GM12878 (cell line): ENCODE data around the gene PRKCE. TPM values are rescaled to one million over a fixed set of nuclear protein-coding genes. Genes with fewer than 3 reads are reported as not detected.

Experiments used
- ATAC-seq: fragments of 200-7000 bp; cut with Tn5 transposase; 3 replicates; pipeline ENCODE4 v1.9.1; 2020; ENCODE audit warnings: mild to moderate bottlenecking, moderate library complexity
- BruUV-seq: library from RNA; stranded (reverse); fragments of 400-500 nt; replicated peaks from 2 replicates; lab custom pipeline; 2021; lab: Mats Ljungman, UMichigan
- CTCF ChIA-PET: fragments of 300-600 bp; sonication (Branson Sonifier 250); formaldehyde crosslinking; extraction: SDS; loops from one replicate; lab custom pipeline; 2021; ENCODE audit warnings: inconsistent platforms; lab: Yijun Ruan, JAX
- POLR2A ChIA-PET: fragments of 350-600 bp; formaldehyde crosslinking; extraction: SDS; loops from one replicate; lab custom pipeline; 2021; ENCODE audit warnings: inconsistent platforms; lab: Charles Lee
- RAD21 ChIA-PET: fragments of 300-600 bp; sonication (Branson Sonifier 250); formaldehyde crosslinking; loops from one replicate; lab custom pipeline; 2023; ENCODE audit warnings: antibody characterized with exemption; ENCODE audit not compliant: unreplicated experiment; lab: Charles Lee
- SMC1A ChIA-PET: fragments of 300-600 bp; sonication (Branson Sonifier 250); formaldehyde crosslinking; loops from one replicate; lab custom pipeline; 2023; ENCODE audit not compliant: unreplicated experiment, uncharacterized antibody; lab: Charles Lee
- DNase-seq: peaks from one replicate; pipeline ENCODE4 v3.0.0-alpha.2; 2011; ENCODE audit warnings: low read depth, low spot score
- FAIRE-seq: peaks from 3 replicates; lab custom pipeline; 2011; peaks lifted over from hg19 to GRCh38; lab: Jason Lieb, UNC
- H2AFZ ChIP-seq: 2 replicates; pipeline ENCODE4 v1.6.0; 2011; ENCODE audit warnings: low read depth, low read length, control low read depth; ENCODE audit not compliant: control insufficient read depth
- H3K27ac ChIP-seq: 2 replicates; pipeline ENCODE4 v1.5.1; 2011; ENCODE audit warnings: control low read depth; ENCODE audit not compliant: control insufficient read depth, insufficient read depth
- H3K27me3 ChIP-seq, 2 experiments: replicated peaks in 1 of 2; 2 replicates each; pipeline versions ENCODE4 v1.6.0 to v1.6.1; 2011; ENCODE audit warnings: low read length in 1 of 2; ENCODE audit not compliant: control insufficient read depth in 2 of 2, insufficient read depth in 2 of 2
- H3K36me3 ChIP-seq, 2 experiments: 2 replicates each; pipeline ENCODE4 v1.5.1; 2011; ENCODE audit warnings: low read length in 1 of 2; ENCODE audit not compliant: control insufficient read depth in 2 of 2, insufficient read depth in 2 of 2
- H3K4me1 ChIP-seq: 2 replicates; pipeline ENCODE4 v1.6.1; 2011; ENCODE audit warnings: mild to moderate bottlenecking, low read length, moderate library complexity, mixed read lengths; ENCODE audit not compliant: control insufficient read depth, insufficient read depth
- H3K4me2 ChIP-seq: 2 replicates; pipeline ENCODE4 v1.6.0; 2011; ENCODE audit warnings: control low read depth; ENCODE audit not compliant: control insufficient read depth, insufficient read depth
- H3K4me3 ChIP-seq: fragments of 200-600 bp; sonication (generic); 2 replicates; pipeline ENCODE4 v1.5.1; 2016
- H3K79me2 ChIP-seq: 2 replicates; pipeline ENCODE4 v1.6.0; 2011; ENCODE audit warnings: low read length; ENCODE audit not compliant: control insufficient read depth, insufficient read depth
- H3K9ac ChIP-seq: 2 replicates; pipeline ENCODE4 v1.8.0; 2011; ENCODE audit warnings: low read length, control low read depth, mixed read lengths; ENCODE audit not compliant: control insufficient read depth, insufficient read depth
- H3K9me3 ChIP-seq: replicated peaks from 3 replicates; pipeline ENCODE4 v1.5.1; 2011; ENCODE audit warnings: mild to moderate bottlenecking, low read length; ENCODE audit not compliant: control insufficient read depth, insufficient read depth
- H4K20me1 ChIP-seq: 2 replicates; pipeline ENCODE4 v1.6.0; 2011; ENCODE audit not compliant: control insufficient read depth, insufficient read depth
- ATF3 ChIP-seq: IDR thresholded peaks from 2 replicates; pipeline ENCODE4 v1.6.1; 2011; ENCODE audit warnings: low read depth, mild to moderate bottlenecking, low read length, moderate library complexity, borderline replicate concordance; ENCODE audit errors: extremely low read depth
- PAX5 ChIP-seq: IDR thresholded peaks from 2 replicates; pipeline ENCODE4 v1.6.1; 2011; ENCODE audit warnings: low read depth, low read length, borderline replicate concordance
- PKNOX1 ChIP-seq: fragments of 450-650 bp; IDR thresholded peaks from 2 replicates; pipeline ENCODE4 v1.6.1; 2016; ENCODE audit warnings: mild to moderate bottlenecking
- PML ChIP-seq: IDR thresholded peaks from 2 replicates; pipeline ENCODE4 v1.6.1; 2012; ENCODE audit warnings: low read length, inconsistent platforms
- POLR2AphosphoS5 ChIP-seq: IDR thresholded peaks from 2 replicates; pipeline ENCODE4 v1.6.1; 2011; ENCODE audit warnings: mild to moderate bottlenecking, low read length, inconsistent platforms
- SIX5 ChIP-seq: IDR thresholded peaks from 2 replicates; pipeline ENCODE4 v1.6.1; 2011; ENCODE audit warnings: mild to moderate bottlenecking, low read depth, low read length, moderate library complexity; ENCODE audit not compliant: severe bottlenecking
- SPI1 ChIP-seq: IDR thresholded peaks from 2 replicates; pipeline ENCODE4 v1.6.1; 2011; ENCODE audit warnings: low read depth, mild to moderate bottlenecking, low read length, moderate library complexity, borderline replicate concordance; ENCODE audit not compliant: insufficient read depth
- SREBF1 ChIP-seq: IDR thresholded peaks from 2 replicates; pipeline ENCODE4 v1.6.1; 2012; ENCODE audit warnings: mild to moderate bottlenecking, low read length
- TBL1XR1 ChIP-seq: IDR thresholded peaks from 2 replicates; pipeline ENCODE4 v1.6.1; 2012; ENCODE audit warnings: low read depth, low read length, improper control_type of control experiment
- ZBED1 ChIP-seq: IDR thresholded peaks from 2 replicates; pipeline ENCODE4 v1.6.1; 2016; ENCODE audit warnings: borderline replicate concordance
- WGBS: methylation state at CpG from one replicate; pipeline ENCODE4 v1.1.6; 2016; ENCODE audit warnings: low lambda C conversion rate; ENCODE audit not compliant: insufficient replicate concordance, insufficient coverage; ENCODE audit errors: missing lambda C conversion rate; 5-methylcytosine and 5-hydroxymethylcytosine counted together
- in situ Hi-C: fragments of 300-500 bp; cut with MboI; formaldehyde crosslinking; loops from 9 replicates; pipeline ENCODE4 v1.14.3; 2018; ENCODE audit warnings: mixed read lengths
- intact Hi-C: fragments of 100-400 bp; cut with micrococcal nuclease; formaldehyde crosslinking; loops from one replicate; pipeline ENCODE4 v1.14.2; 2022; ENCODE audit not compliant: unreplicated experiment
- polyA plus RNA-seq, 11 experiments: library from polyadenylated mRNA; depleted of rRNA in 4 of 11; unstranded in 6 of 11; stranded (reverse) in 5 of 11; fragments of >200 nt; fragmentation: Nextera tagmentation in 4 of 11; fragmentation: Illumina TruSeq in 1 of 11; extraction: Ambion mirVana in 4 of 11; extraction: Trizol in 1 of 11; gene quantifications; 1 replicate in 1 of 11; 2 replicates in 10 of 11; pipeline versions ENCODE4 v1.2.1 to v1.2.3, GENCODE V29; 2011 to 2016; ENCODE audit warnings: inconsistent platforms in 2 of 11, missing spikeins in 2 of 11, low read depth in 1 of 11
- total RNA-seq, 4 experiments: library from RNA; depleted of rRNA in 3 of 4; stranded (reverse); fragments of >200 nt in 3 of 4; fragmentation: Illumina TruSeq in 1 of 4; extraction: Trizol in 1 of 4; gene quantifications; 2 replicates each; pipeline versions ENCODE4 v1.2.1 to v1.2.3, GENCODE V29; 2013 to 2021

PRKCE gene
- total and polyA plus RNA-seq, 10 of the 15 experiments (the other 5 are each of a cell fraction or from before 2014, with no cell fraction given), result 2.6 to 28.2 (median 11.3) TPM

GRCh38 chr2:46157966-46158310 is 506.5 kb downstream of the PRKCE start:
- DNase-seq (no peak), FAIRE-seq (no peak)
- Histone ChIP-seq H3K27ac (no peak overlapping the region), H3K79me2 (no peaks in the 10 kb centered on the region), H3K36me3 (peaks cover 3 to 9% of the 10 kb centered on the region in 2 experiments; a peak in 3 of 4 replicates), H3K4me3 (no peak overlapping the region), H2AFZ (no peak overlapping the region), H3K4me1 (no peaks in the 10 kb centered on the region), H3K9me3 (no peaks in the 10 kb centered on the region)
- intact Hi-C loops, result no loop called here
- SMC1A ChIA-PET, result interaction anchor here (1.6 kb wide), 1 partner anchor 59 kb away, joined by 6 read pairs; no protein-coding TSS in a partner anchor
- RAD21 ChIA-PET, result no interaction called here
- WGBS, result 61% methylated on average over 1 of the region's 1 CpG
- no peak for TF ChIP-seq TBL1XR1
- TF ChIP-seq SIX5, result no peak
- no peak for TF ChIP-seq PKNOX1
- TF ChIP-seq SPI1, result no peak
- no peak for TF ChIP-seq ATF3
- TF ChIP-seq PAX5, result no peak
- TF ChIP-seq SREBF1, result no peak
- TF ChIP-seq POLR2AphosphoS5, result no peak
- TF ChIP-seq PML, result no peak
- TF ChIP-seq ZBED1, result no peak
- TF ChIP-seq, all 136 proteins: peak for 0
- Histone ChIP-seq H3K9ac (no peak overlapping the region), H3K27me3 (no peaks in the 10 kb centered on the region), H4K20me1 (no peaks in the 10 kb centered on the region), H3K4me2 (no peak overlapping the region)
- BruUV-seq, result no TSS peak
- in situ Hi-C loops, result no loop called here
- POLR2A ChIA-PET, result no interaction called here
- CTCF ChIA-PET, result no interaction called here
- ATAC-seq, result no peak
